GM12891 (cell line): Measurements from ENCODE around the gene MDFI.

Experiments
- POLR2AphosphoS5 ChIP-seq: IDR thresholded peaks from 2 replicates; pipeline ENCODE4 v1.6.1; 2011; ENCODE audit warnings: low read depth, low read length, control low read depth
- SPI1 ChIP-seq: IDR thresholded peaks from 2 replicates; pipeline ENCODE4 v1.6.1; 2011; ENCODE audit warnings: low read depth, low read length, control low read depth
- TAF1 ChIP-seq: IDR thresholded peaks from 2 replicates; pipeline ENCODE4 v1.6.1; 2011; ENCODE audit warnings: low read depth, low read length, control low read depth

DNA sequence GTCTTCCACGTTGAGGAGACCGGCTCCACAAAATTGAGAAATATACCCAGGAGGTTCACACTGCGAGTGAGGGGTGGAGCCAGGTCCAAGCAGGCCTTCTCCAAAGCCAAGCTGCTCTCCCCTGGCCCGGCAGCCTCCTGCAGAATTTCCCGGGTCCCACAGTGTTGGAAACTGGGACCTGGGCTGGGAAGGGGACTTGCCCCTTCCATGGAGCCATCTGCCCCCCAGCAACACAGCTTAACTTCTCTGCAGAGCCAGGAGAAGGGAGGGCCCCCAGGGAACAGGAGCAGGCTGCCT lies 35.4 kb downstream of the MDFI start:
- TF ChIP-seq POLR2AphosphoS5 (no peak), TAF1 (no peak), SPI1 (no peak)
